HG03575 (cell line): ENCODE data around the gene LYPD6.
A peak's percentile ranks its signal among the peaks of the same experiment; 100 is the strongest.

Experiments
- ATAC-seq: cut with Tn5 transposase; IDR thresholded peaks from one replicate; pipeline ENCODE4 v1.9.1; 2021; ENCODE audit not compliant: unreplicated experiment, insufficient number of reproducible peaks, low FRiP score; ENCODE audit errors: extremely low read depth

Gene LYPD6

DNA sequence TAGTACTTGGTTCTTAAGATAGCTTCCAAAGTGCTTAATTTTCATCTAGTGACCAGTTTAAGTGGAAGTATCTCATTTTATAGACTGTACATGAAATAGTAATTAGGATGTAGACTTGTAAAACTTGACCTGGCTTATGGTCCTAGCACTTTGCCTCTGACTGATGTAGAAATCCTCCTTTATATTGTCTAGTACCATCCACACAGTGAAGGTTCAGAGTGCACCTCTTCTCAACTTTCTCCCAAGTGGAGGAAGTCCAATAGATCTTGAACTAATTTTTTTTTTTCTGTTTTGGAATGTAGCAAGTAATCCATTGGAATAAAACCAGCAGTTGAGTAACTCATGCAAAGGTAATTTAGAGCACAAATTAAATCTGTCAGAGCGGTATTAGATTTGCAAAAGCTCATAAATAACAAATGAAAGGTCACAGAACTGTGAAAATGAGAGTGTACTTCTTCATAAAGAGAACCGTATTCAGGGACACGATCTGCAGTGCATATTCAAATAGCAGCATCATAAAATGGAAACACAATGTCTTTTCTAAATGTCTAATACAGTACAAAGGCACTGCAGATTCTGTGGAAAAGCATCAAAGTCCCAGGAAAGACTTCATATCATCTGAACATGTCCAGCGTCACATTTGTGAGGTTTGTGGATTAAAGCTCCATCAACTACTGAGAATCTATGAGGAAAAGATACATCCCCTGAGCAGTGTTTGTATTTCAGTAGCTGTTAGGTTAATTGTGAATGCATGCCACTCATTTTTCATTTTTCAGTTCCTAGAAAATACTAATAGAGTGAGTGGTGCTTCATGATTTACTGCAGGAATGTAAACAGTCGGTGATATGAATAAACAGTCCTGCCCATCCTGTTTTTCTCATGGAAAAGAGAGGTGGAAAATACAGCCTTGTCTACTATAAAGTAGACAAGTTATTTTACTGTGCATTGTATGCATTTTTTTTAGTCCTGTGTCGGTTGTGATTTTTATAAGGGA is 100.7 kb downstream of the LYPD6 start:
- ATAC-seq, result no peak

DNA sequence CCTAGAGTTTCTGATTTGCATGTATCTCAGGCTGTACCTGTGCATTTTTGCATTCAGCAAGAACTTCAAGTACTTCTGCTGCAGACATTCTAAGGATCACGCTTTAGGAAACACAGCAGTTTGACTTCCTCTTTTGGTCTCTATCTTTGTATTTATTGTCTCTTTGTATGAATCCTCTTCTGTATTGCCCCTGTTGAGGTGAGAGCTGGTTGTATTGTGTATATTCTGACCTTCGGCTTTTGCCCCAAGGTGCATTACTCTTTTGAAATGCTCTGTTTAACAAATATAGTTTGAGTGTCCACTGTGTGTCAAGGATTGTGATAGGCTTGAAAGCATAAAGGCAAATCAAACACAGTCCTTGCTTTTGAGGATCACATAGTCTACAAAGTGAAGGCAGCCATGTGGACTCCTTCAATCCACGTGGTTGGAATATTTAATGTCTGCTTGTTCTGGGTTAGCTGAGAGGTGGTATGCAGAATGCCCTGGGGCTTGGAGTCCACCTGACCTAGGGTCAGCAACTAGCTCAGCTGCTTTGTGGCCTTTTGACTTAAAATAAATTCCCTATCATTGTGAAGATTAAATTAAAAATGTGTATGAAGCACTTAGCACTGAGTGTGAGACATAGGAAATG is 108.1 kb downstream of the LYPD6 start:
- ATAC-seq, result no peak

DNA sequence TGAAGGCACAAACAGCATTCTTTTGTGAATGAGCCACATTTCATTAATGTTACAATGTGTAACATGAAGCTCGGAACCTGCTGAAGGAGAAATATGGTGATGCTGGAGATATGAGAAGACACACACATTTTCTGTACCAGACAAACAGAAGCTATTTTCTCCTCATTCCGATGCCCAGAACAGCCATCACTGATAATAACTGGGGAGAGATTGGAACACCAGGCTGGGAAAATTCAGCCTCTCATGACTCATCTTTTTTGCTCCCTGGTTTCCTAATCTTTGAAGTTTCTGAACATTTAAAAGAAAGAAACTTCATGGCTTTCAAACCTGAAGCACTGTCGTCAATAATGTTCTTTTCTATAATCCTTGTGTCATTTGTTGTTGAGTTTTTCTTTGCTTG is 110.9 kb downstream of the LYPD6 start:
- no peak for ATAC-seq

DNA sequence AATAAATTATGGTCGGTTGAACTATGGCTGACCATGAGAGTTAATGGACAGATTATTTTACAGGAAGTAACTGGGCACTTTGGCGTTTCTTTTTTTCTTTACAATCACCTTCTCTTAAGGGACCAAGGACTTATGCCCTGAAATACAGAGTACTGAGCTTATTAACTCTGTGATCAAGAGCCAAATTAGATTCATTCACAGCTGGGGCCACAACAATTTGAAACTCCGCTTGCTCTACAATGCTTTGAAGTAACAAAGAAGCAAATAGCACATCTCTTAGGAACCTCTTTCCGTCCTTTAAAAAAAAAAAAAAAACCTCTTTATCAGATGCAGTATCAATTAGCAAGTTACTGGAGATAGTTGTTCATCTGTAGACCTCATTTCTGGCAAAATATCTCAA is 112.0 kb downstream of the LYPD6 start:
- ATAC-seq, result no peak

DNA sequence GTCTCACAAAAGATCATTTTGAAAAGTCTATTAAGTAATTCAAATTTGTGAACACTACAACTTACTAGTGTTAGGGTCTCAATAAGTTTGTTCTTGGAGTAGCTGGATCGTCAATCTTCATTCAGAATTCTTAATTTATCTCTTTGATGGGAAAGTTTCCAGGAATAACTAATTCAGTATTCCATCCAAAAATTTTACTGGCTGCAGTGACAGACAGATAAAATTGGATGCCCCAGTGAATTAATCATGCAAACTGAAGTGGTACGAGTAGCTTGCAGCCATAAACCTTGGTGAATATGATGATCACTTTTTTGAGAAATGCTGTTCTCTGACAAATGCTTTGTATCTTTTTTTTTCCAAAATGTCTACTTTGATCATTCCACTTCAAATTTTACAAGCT is 112.8 kb downstream of the LYPD6 start:
- no peak for ATAC-seq

DNA sequence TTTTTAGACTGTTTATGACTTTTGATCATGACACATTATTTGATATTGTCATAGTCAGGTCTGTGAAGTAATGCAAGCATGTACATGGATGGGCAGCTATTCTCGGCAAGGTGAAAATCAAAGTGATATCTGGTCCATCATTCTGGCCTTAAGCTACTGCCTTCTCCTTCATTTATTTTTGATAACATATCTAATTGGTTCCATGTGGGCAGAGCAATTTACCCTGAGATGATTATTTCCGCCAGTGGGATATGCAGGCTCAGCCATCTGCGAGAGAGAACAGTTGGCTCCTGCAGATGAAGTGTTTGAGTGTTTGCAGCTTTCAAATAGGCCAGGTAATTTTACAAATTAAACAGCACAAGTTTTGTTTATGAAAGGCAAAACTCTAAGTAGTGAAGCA is 116.4 kb downstream of the LYPD6 start:
- ATAC-seq, result no peak

DNA sequence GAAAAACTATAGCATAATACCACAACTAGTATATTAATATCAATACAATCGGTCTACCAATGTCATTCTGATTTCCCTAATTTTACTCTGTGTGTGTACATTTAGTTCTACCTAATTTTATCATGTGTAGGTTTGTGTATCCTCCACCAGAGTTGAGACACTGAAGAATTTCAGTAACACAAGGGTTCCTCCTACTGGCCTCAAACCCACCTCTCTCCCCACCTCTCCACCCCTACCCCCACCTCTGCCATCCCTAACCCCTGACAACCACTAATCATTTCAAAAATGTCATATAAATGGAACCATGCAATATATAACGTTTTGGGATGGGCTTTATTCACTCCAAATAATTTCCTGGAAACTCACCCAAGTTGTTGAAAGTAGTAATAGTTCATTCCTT is 117.9 kb downstream of the LYPD6 start:
- no peak for ATAC-seq

DNA sequence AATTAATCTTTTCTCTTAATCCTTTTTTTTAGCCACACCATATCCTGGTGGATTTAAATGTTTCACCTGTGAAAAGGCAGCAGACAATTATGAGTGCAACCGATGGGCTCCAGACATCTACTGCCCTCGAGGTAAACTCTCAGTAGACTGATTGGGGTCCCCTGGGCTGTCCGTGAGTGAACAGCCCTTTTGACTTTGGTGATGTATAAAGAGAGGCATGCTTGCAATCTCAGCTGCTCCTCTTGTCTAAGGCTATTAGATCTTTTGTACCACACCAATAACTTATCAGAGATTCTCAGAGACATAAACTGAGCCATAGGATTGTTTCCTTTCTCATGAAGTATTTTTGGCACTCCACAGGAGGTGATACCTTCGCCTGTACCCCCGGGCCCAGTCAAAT is 118.6 kb downstream of the LYPD6 start:
- ATAC-seq, result no peak

DNA sequence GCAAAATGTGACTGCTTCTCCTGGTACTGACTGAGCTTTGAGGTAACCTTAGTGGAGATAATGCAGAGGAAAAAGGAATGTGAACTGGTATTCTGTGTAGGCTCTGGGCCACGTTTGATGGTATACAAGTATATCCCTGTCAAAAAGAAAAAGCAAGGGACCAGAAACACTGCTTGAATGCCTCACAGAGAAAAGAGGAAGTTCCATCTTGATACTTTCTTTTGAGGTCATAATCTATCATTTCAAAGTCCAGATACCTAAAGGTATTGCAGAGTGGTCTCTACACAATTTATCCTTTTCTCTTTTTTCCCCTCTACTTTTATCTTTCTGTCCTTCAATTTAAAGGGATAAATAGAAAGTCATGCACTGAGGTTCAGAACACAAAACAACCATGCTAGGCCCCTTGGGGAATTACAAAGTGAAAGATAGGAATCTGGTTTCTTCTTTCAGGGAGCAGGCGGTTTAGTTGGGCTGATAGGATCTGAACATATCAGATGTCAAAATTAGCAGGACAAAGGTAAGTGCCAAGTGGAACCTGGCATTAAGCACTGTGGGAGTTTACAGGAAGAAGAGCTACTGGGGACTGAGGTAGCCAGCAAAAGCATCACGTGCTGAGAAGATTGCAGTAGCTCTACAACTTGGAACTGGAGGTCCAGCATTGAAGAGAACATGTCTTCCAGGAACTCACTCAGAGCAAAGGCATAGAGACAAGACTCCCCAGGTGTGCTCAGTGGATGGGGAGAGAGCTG is 121.2 kb downstream of the LYPD6 start:
- no peak for ATAC-seq

DNA sequence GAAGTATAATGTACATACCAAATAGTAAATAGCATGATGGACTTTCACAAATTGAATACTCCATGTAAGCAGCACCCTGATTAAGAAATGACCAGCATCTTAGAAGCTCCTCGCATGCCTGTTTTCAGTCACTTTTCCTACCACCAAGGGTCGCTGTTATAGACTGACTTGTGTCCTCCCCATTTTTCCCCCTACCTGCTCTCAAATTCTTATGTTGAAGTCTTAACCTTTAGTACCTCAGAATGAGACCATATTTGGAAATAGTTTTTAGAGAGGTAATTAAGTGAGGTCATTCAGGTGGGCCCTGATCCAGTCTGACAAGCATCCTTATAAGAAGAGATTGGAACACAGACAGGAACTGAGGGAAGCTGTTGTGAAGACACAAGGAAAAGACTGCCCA is 125.9 kb downstream of the LYPD6 start:
- ATAC-seq, result no peak

DNA sequence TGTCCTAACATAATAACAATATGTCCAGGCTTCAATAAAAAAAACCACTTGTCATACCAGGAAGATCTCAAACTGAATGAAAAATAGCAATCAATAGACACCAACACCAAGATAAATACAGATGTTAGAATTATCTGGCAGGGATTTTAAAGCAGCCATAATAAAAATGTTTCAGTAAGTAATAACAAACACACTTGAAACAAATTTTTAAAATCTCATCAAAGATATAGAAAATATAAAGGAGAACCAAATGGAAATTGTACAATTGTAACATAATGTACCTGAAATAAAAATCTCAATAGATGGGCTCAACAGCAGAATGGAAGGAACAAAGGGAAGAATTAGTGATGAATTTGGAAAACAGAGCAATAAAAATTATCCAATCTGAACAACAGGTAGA is 128.1 kb downstream of the LYPD6 start:
- no peak for ATAC-seq

DNA sequence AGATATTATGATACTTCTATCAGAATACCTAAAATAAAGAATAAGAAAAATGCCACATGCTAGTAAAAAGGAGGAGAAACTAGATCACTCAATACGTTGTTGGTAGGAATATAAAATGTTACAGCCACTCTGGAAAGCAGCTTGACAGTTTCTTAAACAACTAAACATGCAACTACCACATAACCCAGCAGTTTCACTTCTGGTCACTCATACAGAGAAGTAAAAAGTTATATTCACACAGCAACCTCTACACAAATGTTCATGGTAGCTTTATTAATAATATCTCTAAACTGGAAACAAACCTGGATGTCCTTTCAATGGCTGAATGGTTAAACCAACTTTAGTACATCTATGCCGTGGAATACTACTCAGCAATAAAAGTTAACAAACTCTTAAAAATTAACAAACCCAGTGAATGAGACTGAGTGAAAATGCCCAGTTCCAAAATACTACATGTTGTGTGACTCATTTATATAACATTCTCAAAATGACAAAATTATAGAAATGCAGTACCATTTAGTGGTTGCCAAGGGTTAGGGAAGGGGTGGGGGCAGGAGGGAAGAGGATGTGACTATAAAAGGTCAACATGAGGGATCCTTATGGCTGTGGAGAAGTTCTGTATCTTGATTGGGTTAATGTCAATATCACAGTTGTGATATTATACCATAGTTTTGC is 133.1 kb downstream of the LYPD6 start:
- peak; percentile 94 for ATAC-seq

DNA sequence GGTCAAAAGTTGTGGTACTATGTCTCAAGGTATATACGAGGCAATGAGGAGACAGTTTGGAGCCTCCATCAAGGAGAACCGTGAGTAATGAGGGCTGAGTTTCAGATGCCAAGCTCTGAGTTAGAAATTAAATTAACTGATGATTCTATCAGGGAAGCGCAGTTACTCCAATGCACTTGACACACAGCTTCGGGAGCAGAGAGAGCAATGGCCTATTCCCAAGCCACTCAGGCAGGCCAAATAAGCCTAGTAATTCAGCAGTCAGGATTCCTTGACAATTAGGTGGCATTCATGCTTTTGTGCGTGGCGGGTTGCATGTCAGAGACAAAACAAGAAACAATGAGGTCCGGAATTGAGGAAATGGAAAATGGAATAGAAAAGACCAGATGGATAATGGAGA is 134.0 kb downstream of the LYPD6 start:
- no peak for ATAC-seq

DNA sequence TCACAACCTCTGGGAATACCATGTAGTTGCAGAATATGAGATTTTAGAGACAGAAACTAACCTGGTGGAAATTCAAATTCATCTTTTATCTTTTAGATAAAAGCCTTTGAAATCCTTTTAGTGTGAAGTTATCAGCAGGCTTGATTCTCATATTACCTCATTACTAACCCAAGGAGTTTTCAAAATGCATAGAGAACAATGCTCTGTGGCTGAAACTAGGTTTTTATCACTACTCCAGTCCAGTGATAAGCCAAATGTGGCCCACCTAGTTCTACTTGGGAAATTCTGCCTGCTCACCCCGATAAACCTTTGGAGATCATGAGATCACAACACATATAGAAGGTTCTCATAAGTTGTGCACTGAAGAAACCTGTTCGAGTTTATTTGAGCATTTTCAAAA is 135.5 kb downstream of the LYPD6 start:
- ATAC-seq, result no peak

DNA sequence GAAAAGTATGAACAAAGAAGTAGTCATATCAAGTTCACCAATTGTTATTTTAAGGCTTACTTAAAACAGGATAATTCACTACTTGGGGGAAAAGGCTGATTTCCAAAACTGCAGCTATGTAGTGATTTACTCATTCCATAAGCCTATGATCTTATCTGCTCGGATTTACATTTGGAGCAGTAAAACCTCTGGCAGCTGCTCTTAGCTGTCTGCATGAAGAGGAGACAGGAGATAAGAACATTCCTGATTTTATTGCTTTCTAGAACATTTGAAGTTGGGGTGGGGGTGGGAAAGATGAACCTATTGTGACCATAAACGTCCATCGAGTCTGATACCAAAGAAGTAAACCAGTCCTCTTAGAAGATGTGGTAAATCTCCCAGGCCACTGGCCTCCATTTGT is 136.2 kb downstream of the LYPD6 start:
- no peak for ATAC-seq

DNA sequence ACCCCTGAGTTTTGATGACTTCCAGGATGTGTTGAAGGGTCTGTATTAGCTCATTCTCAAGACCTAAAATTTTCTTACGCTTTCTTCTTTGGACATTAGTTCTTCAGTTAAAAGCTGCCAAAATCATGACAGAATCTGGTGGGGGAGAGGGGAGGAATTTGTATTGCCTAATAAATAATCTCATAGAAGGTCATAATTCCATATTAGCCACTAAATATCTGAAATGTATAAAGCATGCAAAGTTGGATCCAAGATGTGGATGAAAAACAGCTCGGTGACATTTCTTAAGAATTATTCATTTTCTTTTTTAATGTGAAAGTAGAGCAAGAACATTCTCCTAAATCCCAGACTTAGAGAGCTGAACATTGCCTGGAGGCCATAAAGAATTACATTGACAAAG is 137.0 kb downstream of the LYPD6 start:
- ATAC-seq, result no peak

DNA sequence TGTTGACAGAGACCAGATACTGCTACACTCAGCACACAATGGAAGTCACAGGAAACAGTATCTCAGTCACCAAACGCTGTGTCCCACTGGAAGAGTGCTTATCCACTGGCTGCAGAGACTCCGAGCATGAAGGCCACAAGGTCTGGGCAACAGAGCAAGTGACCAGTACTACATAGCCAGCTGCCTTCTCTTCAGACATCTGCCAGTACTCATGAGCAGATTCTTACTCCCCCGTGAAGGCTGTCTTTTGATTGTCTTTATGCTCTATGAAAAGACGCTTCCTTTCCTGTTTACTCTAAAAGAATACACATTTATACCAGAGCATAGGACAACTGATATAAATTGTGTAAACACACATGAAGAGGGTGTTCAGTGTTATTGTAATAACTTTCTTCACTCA is 138.2 kb downstream of the LYPD6 start:
- ATAC-seq, result no peak

DNA sequence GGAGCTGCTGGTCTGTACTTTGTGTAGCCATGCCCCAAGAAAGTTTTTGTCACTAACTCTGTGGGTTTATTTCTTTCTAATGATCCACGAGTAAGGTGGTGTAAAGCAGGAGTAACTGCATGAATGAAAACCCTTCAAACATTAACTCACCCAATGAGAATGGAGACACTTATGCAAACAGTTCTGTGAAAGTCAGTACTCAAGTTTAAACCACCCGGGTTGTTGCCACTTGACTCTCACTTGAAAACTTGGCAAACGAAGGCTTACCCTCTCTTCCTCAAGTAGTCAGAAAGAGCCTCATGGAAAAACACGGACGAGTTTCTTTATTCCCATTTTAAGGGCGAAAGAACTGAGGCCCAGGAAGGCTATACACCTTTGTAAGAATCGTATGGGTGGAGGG is 139.7 kb downstream of the LYPD6 start:
- ATAC-seq, result no peak

DNA sequence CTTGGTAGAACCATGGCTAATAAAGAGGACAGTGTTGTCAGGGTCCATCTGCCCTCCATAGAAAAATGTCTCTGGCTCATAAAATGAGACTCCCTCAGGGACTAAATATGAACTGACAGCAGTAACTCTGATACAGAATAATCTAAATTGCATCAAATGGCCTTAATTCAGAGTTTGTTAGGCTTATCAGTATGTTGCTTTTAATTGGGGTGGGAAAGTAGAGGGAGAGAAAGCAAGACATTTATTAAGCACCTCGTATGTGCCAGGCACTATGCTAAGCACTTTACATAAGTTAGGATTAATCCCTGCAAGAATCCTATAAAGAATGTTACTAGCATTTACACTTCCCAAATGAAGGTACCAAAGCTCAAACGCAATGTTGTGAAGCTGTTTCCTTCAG is 142.0 kb downstream of the LYPD6 start:
- no peak for ATAC-seq
